Right cardiac atrium (tissue), 5 donors: ENCODE data around the gene ESR2. TPM values are rescaled to one million over a fixed set of nuclear protein-coding genes. Genes with fewer than 3 reads are reported as not detected.

Source experiments
- ATAC-seq, 2 donors: fragments of 200-7000 bp; cut with Tn5 transposase; one replicate each; pipeline versions ENCODE4 v1.8.0 to v1.9.1; 2020; ENCODE audit warnings: moderate library complexity in 2 of 2, mild to moderate bottlenecking in 1 of 2
- DNase-seq, 3 donors: peaks; one replicate each; pipeline ENCODE4 v3.0.0-alpha.2; 2020
- H3K27ac ChIP-seq: one replicate; pipeline ENCODE4 v1.5.1; 2013; ENCODE audit warnings: mild to moderate bottlenecking, low read length, control low read depth, moderate library complexity
- H3K27me3 ChIP-seq: one replicate; pipeline ENCODE4 v1.6.1; 2013; ENCODE audit not compliant: control insufficient read depth, insufficient read depth
- H3K4me1 ChIP-seq: one replicate; pipeline ENCODE4 v1.6.1; 2013; ENCODE audit warnings: low read length; ENCODE audit not compliant: control insufficient read depth, insufficient read depth
- H3K4me3 ChIP-seq: one replicate; pipeline ENCODE4 v1.5.1; 2013; ENCODE audit warnings: low read length, control low read depth
- H3K9me3 ChIP-seq: one replicate; pipeline ENCODE4 v1.6.1; 2013; ENCODE audit warnings: low read length; ENCODE audit not compliant: control insufficient read depth
- WGBS: extraction: QIAGEN DNeasy Blood & Tissue Kit; methylation state at CpG from one replicate; pipeline ENCODE4 v1.1.7; 2013; 5-methylcytosine and 5-hydroxymethylcytosine counted together
- intact Hi-C, 4 donors: fragments of 100-400 bp; cut with DNase I; formaldehyde crosslinking; loops; one replicate each; pipeline versions ENCODE4 v1.11.0 to v1.14.0; 2022 to 2023
- polyA plus RNA-seq: library from polyadenylated mRNA; stranded (reverse); fragments of 200-250 nt; gene quantifications from one replicate; pipeline ENCODE4 v1.2.3, GENCODE V29; 2013
- total RNA-seq, 4 donors: library from RNA; stranded (reverse); fragmentation: NEBNext Ultra II Directional; extraction: Animal tissue kit (Norgen Biotek cat#: 25700); gene quantifications; one replicate each; pipeline ENCODE4 v1.2.1, GENCODE V29; 2021
- donor health status: healthy with polysubstance abuse.
- donor health status: DM: no; HTN: yes; CAD: no.
- donor health status: DM: no; HTN: no; CAD: no.
- donor health status: DM: no; HTN: yes; CAD: no; lungs with severe emphysema.
- donor health status: DM: yes; HTN: yes; CAD: no.

The ESR2 gene
- total and polyA plus RNA-seq, 5 donors: 0.11 to 0.60 (median 0.32) TPM

GRCh38 chr14:64075613-64076005, 218.6 kb downstream of the ESR2 start:
- Histone ChIP-seq H3K9me3 (no peaks in the 10 kb centered on the region), H3K4me3 (no peak overlapping the region), H3K27ac (no peak overlapping the region), H3K27me3 (no peaks in the 10 kb centered on the region), H3K4me1 (no peaks in the 10 kb centered on the region)
- 70% methylated on average over 1 of the region's 1 CpG for WGBS
- intact Hi-C loops: no loop called here
- DNase-seq (no peak), ATAC-seq (no peak)

- no peak for ATAC-seq
- Histone ChIP-seq H3K4me1 (no peaks in the 10 kb centered on the region), H3K9me3 (no peaks in the 10 kb centered on the region), H3K27me3 (no peaks in the 10 kb centered on the region), H3K27ac (no peak overlapping the region), H3K4me3 (no peak overlapping the region)
- intact Hi-C loops: no loop called here
- 61% methylated on average over 2 of the region's 2 CpGs for WGBS
- DNase-seq: no peak
Measured at GRCh38 chr14:64074961-64075612, 219.1 kb downstream of the ESR2 start.

DNA sequence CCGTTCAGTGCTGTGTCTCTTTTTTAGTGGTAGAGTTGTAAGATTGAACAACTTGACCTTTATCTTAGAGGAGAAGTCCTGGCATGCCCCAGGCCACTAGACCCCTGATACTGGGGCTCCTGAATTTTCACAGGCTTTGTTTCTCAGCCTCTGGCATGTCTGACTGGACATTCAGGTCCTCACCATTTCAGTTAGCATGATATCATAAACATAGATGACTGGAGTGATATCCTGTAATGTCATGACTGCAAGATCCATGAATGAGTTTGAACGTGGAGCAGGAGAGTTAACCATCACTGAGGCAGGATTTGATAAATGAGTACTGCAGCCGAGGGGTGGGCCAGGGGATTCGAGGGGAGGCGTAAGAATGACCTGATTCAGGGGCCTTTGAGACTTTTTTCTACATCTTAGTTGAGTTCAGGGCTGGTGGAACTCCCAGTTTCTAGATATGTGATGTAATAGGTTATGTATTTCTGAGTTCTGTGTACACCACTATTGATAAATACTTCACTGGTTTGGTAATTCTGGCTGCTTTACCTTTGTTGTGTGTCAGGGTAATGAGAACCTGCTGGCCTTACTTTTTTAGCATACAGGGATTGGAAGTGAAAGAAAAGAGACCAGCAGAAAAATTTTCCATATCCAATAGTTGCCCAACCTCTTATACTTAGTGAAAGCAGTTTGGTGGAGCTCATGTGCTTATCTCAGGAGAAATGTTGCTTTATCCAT, 224.4 kb downstream of the ESR2 start:
- ATAC-seq (no peak), DNase-seq (no peak)
- 82% methylated on average over 5 of the region's 5 CpGs for WGBS
- H3K27me3 ChIP-seq: no peaks in the 10 kb centered on the region
- no peaks in the 10 kb centered on the region for H3K4me1 ChIP-seq
- H3K4me3 ChIP-seq: no peak overlapping the region
- intact Hi-C loops: no loop called here
- H3K27ac ChIP-seq: no peak overlapping the region
- no peaks in the 10 kb centered on the region for H3K9me3 ChIP-seq

DNA sequence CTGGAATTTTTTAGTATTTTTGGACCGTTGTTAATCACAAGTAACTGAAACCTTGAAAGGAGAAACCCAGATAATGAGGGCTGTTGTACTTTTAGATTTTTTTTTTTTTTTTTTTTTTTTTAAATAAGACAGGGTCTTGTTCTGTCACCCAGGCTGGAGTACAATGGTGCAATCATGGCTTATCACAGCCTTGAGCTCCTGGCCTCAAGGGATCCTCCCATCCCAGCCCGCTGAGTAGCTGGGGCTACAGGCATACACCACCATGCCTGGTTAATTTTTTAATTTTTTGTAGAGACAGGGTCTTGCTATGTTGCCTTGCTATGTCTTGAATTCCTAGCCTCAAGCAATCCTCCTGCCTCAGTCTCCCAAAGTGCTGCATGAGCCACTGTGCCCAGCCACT, 229.7 kb downstream of the ESR2 start:
- intact Hi-C loops: no loop called here
- DNase-seq: no peak
- ATAC-seq: no peak
- no peak overlapping the region for H3K4me3 ChIP-seq
- no peaks in the 10 kb centered on the region for H3K4me1 ChIP-seq
- no peak overlapping the region for H3K27ac ChIP-seq
- 93% methylated on average over 2 of the region's 2 CpGs for WGBS
- no peaks in the 10 kb centered on the region for H3K9me3 ChIP-seq
- H3K27me3 ChIP-seq: no peaks in the 10 kb centered on the region

DNA sequence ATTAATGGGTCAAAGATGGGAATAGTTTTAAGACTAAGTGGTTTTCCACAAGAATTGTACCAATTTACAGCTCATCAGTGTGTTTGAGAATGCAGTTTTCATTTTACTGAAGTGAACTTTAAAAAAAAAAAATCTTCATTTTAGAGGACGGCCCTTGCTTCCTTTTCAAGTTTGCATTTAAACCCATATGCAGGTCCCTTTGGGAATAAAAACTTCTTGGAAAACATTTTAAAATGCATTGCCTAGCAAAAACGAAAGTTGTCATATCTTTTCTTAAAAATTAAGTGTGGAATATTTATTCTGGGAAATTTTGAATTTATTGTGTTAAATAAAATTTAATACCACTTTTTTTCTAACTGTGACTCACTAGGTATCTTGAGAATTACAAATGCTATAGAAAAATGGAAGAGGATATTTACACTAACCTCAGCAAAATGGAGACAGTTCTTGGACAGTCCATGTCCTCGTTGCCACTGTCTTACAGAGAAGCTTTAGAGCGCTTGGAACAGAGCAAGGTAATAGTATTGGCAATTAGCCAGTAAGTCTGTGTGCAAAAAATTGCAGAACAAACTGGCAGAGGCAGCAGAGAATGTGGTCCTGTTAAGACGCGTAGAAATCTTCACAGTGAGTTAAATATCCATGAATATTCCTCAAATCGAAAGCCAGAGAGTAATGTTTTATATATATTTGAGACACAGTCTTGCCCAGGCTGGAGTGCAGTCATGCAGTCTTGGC, 231.6 kb downstream of the ESR2 start:
- Histone ChIP-seq H3K27me3 (no peaks in the 10 kb centered on the region), H3K9me3 (no peaks in the 10 kb centered on the region), H3K4me1 (no peaks in the 10 kb centered on the region), H3K27ac (no peak overlapping the region), H3K4me3 (no peak overlapping the region)
- ATAC-seq: no peak
- intact Hi-C loops: no loop called here
- no peak for DNase-seq
- WGBS: 78% methylated on average over 7 of the region's 7 CpGs

DNA sequence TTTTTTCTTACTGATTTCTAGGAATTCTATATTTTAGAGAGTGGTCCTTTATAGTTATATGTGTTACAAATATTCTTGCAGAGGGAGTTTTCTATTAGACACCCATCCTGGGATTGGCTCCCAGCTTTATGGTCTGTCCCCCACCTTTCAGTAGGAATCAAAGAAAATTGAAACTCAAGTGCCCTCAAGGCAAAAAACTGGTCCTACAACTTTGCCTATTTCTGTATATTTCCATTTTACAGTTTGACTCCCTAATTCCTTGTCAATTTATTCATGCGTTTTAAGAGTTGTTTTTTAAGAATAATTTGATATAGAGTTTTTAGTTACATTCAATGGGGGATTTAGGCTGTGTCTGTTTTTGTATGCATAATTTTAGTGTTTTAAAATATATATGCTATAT, 232.5 kb downstream of the ESR2 start:
- H3K27ac ChIP-seq: no peak overlapping the region
- no peak for ATAC-seq
- no peaks in the 10 kb centered on the region for H3K9me3 ChIP-seq
- no peaks in the 10 kb centered on the region for H3K27me3 ChIP-seq
- no peaks in the 10 kb centered on the region for H3K4me1 ChIP-seq
- H3K4me3 ChIP-seq: no peak overlapping the region
- intact Hi-C loops: no loop called here
- DNase-seq: no peak
- WGBS: 100% methylated on average over 1 of the region's 1 CpG

DNA sequence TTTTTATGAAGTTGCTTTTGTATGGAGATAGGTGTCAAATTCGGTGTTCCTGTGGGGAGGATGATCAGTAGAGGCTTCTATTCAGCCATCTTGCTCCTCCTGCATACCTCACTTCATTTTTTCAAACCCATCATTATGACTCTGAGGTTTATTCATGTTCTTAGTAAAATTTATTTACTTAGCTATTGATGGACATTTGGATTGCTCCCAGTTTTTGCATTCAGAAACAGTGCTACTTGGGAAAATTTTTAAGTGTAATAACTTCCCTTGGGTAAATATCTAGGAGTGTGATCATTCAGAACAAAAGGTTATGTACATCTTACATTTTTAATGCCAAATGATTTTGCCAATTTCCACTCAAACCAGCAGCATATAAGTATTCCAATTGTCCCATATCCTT, 233.1 kb downstream of the ESR2 start:
- no peak for ATAC-seq
- WGBS: 89% methylated on average over 1 of the region's 1 CpG
- Histone ChIP-seq H3K4me1 (no peaks in the 10 kb centered on the region), H3K4me3 (no peak overlapping the region), H3K27me3 (no peaks in the 10 kb centered on the region), H3K27ac (no peak overlapping the region), H3K9me3 (no peaks in the 10 kb centered on the region)
- no peak for DNase-seq
- intact Hi-C loops: no loop called here

GRCh38 chr14:64060648-64061096, 233.5 kb downstream of the ESR2 start:
- ATAC-seq (no peak), DNase-seq (no peak)
- intact Hi-C loops: no loop called here
- no peaks in the 10 kb centered on the region for H3K27me3 ChIP-seq
- no peak overlapping the region for H3K4me3 ChIP-seq
- no peak overlapping the region for H3K27ac ChIP-seq
- WGBS: 90% methylated on average over 5 of the region's 5 CpGs
- no peaks in the 10 kb centered on the region for H3K9me3 ChIP-seq
- H3K4me1 ChIP-seq: no peaks in the 10 kb centered on the region

GRCh38 chr14:64060199-64060545, 234.0 kb downstream of the ESR2 start:
- no peaks in the 10 kb centered on the region for H3K9me3 ChIP-seq
- H3K27me3 ChIP-seq: no peaks in the 10 kb centered on the region
- no peak overlapping the region for H3K27ac ChIP-seq
- intact Hi-C loops: no loop called here
- DNase-seq: no peak
- no peak overlapping the region for H3K4me3 ChIP-seq
- no peaks in the 10 kb centered on the region for H3K4me1 ChIP-seq
- 83% methylated on average over 1 of the region's 1 CpG for WGBS
- ATAC-seq: no peak

DNA sequence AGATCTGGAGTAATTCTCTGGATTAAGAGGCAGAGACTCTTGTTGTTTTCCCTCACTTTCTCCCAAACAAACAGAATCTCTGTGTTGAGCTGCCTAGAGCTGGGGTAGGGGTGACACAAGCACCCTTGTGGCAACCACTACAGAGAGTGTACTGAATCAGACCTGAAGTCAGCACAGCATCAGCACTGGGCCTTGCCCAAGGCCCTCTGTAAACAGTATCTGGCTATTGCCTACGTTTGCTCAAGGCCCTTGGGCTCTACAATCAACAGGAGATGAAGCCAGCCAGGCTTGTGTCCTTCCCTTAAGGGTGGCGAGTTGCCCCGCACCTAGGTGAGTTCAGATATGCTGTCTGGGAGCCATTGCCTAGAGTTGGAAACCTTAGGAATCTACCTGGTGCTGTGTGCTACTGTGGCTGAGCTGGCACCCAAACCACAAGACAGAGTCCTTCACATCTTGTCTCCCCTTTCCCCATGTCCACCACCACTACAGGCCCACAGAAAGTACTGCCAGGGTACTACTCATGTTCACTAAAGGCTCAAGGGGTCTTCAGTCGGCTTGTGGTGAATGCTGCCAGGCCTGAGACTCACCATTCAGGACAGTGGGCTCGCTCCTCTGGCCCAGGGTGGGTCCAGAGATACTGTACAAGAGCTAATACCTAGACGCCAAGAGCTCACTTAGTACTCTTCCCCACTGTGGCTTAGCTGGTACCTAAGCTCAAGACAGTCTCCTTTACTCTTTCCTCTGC, 234.5 kb downstream of the ESR2 start:
- Histone ChIP-seq H3K27me3 (no peaks in the 10 kb centered on the region), H3K4me1 (no peaks in the 10 kb centered on the region), H3K9me3 (no peaks in the 10 kb centered on the region), H3K4me3 (no peak overlapping the region), H3K27ac (no peak overlapping the region)
- intact Hi-C loops: no loop called here
- ATAC-seq (no peak), DNase-seq (no peak)
- 97% methylated on average over 6 of the region's 6 CpGs for WGBS
